H1 (cell line): ENCODE data around the gene PURB. TPM values are rescaled to one million over a fixed set of nuclear protein-coding genes. Genes with fewer than 3 reads are reported as not detected.

Experiments
- CBX5 ChIP-seq: fragments of 300-800, 300-1000 bp; sonication (generic); IDR thresholded peaks from 2 replicates; pipeline ENCODE4 v1.7.1; 2016; ENCODE audit warnings: antibody characterized with exemption, low read length, low read depth
- CBX8 ChIP-seq: fragments of 300-800, 300-1000 bp; sonication (generic); IDR thresholded peaks from 2 replicates; pipeline ENCODE4 v1.7.1; 2016; ENCODE audit warnings: low read depth, low read length, borderline replicate concordance
- CHD7 ChIP-seq: fragments of 300-600 bp; sonication (generic); IDR thresholded peaks from 2 replicates; pipeline ENCODE4 v1.7.1; 2012; ENCODE audit warnings: low read length, moderate library complexity, mild to moderate bottlenecking, inconsistent platforms; ENCODE audit not compliant: insufficient replicate concordance
- E2F6 ChIP-seq: IDR thresholded peaks from 2 replicates; pipeline ENCODE4 v1.6.1; 2012; ENCODE audit warnings: inconsistent platforms
- EGR1 ChIP-seq: IDR thresholded peaks from 2 replicates; pipeline ENCODE4 v1.6.1; 2011; ENCODE audit warnings: low read depth, low read length, borderline replicate concordance
- EP300 ChIP-seq, 2 experiments: IDR thresholded peaks; 1 replicate in 1 of 2; 2 replicates in 1 of 2; pipeline ENCODE4 v1.6.1; 2011 to 2012; ENCODE audit warnings: low read depth in 2 of 2, low read length in 2 of 2, mild to moderate bottlenecking in 2 of 2, borderline replicate concordance in 1 of 2, inconsistent platforms in 1 of 2, moderate library complexity in 1 of 2
- EZH2 ChIP-seq: fragments of 200-600 bp; sonication (generic); IDR thresholded peaks from 2 replicates; pipeline ENCODE4 v1.7.1; 2012; ENCODE audit warnings: low read depth, mild to moderate bottlenecking, moderate library complexity, low read length, inconsistent platforms; ENCODE audit not compliant: severe bottlenecking
- HDAC2 ChIP-seq, 2 experiments: fragments of 300-600 bp in 1 of 2; sonication (generic) in 1 of 2; IDR thresholded peaks; 2 replicates each; pipeline ENCODE4 v1.6.1; 2011 to 2012; ENCODE audit warnings: low read depth in 2 of 2, low read length in 2 of 2, mild to moderate bottlenecking in 2 of 2, moderate library complexity in 2 of 2, borderline replicate concordance in 1 of 2, inconsistent platforms in 1 of 2
- NRF1 ChIP-seq: IDR thresholded peaks from 2 replicates; pipeline ENCODE4 v1.6.1; 2011; ENCODE audit warnings: mild to moderate bottlenecking, low read depth, low read length, improper control_type of control experiment
- SP4 ChIP-seq: IDR thresholded peaks from 2 replicates; pipeline ENCODE4 v1.6.1; 2012; ENCODE audit warnings: low read length, inconsistent platforms
- polyA plus RNA-seq, 7 experiments: library from polyadenylated mRNA; depleted of rRNA in 3 of 7; stranded (reverse) in 5 of 7; unstranded in 2 of 7; fragments of >200 nt in 5 of 7; fragments of 200-250 nt in 2 of 7; gene quantifications; 1 replicate in 5 of 7; 2 replicates in 1 of 7; 4 replicates in 1 of 7; pipeline versions ENCODE4 v1.2.1 to v1.2.3, GENCODE V29; 2011 to 2013; ENCODE audit warnings: missing spikeins in 2 of 7, mixed read lengths in 2 of 7
- total RNA-seq: library from RNA; stranded (reverse); fragmentation: NEBNext Ultra II Directional; extraction: Animal tissue kit (Norgen Biotek cat#: 25700); gene quantifications from 2 replicates; pipeline ENCODE4 v1.2.1, GENCODE V29; 2021

PURB gene
- total and polyA plus RNA-seq, 2 of the 8 experiments (the other 6 are each of a cell fraction or from before 2014, with no cell fraction given): 3.3 to 22.7 TPM

GRCh38 chr7:44876393-44876792 is 8.9 kb downstream of the PURB start (continued):
- TF ChIP-seq CHD7 (no peak), EGR1 (no peak), HDAC2 (IDR thresholded peaks at IDR 0.05; ENCODE audit: borderline replicate concordance in 1 of 2, low read depth in 2 of 2, low read length in 2 of 2) (no peak), SP4 (no peak), EP300 (IDR thresholded peaks at IDR 0.05; ENCODE audit: borderline replicate concordance in 1 of 2, low read depth in 2 of 2, low read length in 2 of 2) (no peak), NRF1 (no peak), EZH2 (no peak), CBX8 (no peak), E2F6 (no peak), CBX5 (no peak)
